GM12872 (cell line): ENCODE results near the gene NUDT6.
A peak's percentile ranks its signal among the peaks of the same experiment; 100 is the strongest.

ENCODE experiments used
- CTCF ChIP-seq: IDR thresholded peaks from 3 replicates; pipeline ENCODE4 v1.5.1; 2011; ENCODE audit warnings: low read depth, mild to moderate bottlenecking, low read length, moderate library complexity; ENCODE audit not compliant: insufficient read depth

Gene NUDT6

GRCh38 chr4:122928930-122929329, 6.5 kb upstream of the NUDT6 start:
- no peak for TF ChIP-seq CTCF

GRCh38 chr4:122922877-122923511, 597 bp upstream of the NUDT6 start:
- no peak for TF ChIP-seq CTCF

DNA sequence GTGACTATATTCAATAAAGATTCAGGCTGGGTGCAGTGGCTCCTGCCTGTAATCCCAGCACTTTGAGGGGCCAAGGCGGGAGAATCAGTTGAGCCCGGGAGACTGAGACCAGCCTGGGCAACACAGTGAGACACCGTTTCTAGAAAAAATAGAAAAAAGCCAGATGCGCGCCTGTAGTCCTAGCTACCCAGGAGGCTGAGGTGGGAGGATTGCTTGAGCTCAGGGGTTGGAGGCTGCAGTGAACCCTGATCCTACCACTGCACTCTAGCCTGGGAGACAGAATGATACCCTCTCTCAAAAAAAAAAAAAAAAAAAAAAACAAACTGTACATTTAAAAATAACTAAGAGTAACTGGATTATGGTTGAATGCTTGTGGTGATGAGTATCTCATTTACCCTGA, 1.1 kb downstream of the NUDT6 start:
- TF ChIP-seq CTCF: no peak

DNA sequence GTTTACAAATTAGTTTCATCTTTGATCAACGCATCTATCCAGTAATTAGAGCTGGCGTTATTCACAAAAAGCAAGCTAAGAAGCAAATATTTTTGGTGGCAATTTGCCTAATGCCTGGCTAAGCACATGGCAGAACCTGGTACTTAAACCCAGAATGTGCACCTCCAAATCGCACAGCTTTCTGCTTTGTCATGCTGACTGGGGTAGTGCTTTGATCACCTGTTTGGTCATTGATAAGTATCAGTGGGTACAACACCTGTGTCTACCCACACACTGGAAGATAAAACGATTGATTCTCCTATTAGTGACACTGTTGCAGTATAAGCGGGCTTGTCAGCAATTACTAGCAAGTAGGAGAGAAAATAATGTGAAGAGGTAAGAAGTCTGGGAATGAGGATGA, 1.9 kb downstream of the NUDT6 start:
- TF ChIP-seq CTCF: no peak

DNA sequence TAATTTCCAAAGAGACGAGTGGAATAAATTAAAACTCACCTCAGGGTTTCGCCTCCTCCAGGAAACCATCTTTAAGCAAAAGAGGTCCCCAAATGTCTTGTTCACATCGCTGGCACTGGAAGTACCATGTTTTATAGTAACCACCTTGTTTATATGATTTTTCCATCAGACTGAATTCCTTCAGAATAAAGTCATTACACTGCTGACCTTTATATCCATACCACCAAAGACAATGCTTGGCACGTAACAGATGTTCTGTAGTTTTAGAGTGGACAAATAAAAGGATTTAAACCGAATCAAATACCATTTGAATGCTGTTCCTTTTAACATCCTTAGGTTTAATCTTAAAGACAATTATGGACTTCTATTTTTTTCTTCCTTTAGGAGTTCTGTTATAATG, 4.7 kb downstream of the NUDT6 start:
- no peak for TF ChIP-seq CTCF

DNA sequence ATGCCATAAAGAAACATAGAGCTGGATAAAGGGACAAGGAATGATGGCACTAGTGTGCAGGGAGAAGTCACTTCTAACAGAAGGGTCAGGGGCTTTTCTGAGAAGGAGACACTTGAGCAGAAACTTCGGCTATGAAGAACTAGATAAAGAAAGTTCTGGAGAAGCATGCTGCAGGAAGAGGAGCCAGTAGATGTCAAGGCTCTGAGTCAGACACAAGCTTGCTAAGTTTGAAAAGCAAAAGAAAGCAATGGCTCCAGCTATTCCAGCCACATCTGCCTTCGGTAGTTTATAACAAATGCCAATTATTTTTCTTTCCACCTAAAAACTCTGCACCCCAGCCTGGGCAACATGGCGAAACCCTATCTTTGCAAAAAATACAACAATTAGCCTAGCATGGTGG, 7.5 kb downstream of the NUDT6 start:
- TF ChIP-seq CTCF: no peak

DNA sequence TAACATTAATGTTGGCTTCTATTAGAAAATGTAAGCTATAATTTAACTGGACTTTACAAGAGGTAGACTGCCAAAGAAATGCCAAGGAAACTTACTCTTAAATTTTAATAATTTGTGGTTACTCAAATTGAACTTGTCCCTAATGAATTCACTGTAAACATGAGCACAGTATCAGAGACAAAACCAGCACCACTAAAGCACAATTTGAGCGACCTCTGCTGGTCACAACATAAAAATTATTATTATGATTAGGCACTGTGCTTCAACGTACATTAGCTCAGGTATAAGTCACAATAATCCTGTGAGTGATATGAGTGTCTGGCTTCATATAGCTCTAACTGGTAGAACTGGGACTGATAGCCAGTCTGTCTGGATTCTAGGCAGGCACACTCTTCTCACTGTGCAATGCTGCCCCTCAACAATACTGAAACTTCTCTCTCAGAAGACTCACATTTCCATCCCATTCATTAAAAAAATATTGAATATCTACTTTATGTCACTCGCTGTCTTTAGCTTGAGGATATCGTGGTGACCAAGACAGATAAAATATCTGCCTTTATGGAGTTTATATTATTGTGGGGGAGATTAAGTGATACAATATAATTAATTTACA, 8.0 kb downstream of the NUDT6 start:
- peak; percentile 67 for TF ChIP-seq CTCF
